Adrenal gland (tissue), 5 donors: ENCODE data around the gene MFRP.

Experiments used
- CTCF ChIP-seq, 6 experiments: fragments of 450-650 bp in 4 of 6; fragments of 200-600 bp in 2 of 6; sonication (generic) in 1 of 6; IDR thresholded peaks; 1 replicate in 5 of 6; 2 replicates in 1 of 6; pipeline versions ENCODE4 v1.5.1 to v1.8.0; 2016 to 2021; ENCODE audit warnings: antibody characterized with exemption in 6 of 6, mild to moderate bottlenecking in 2 of 6, moderate library complexity in 1 of 6
- POLR2A ChIP-seq, 2 donors: fragments of 450-650 bp; IDR thresholded peaks; one replicate each; pipeline ENCODE4 v1.6.1; 2017; ENCODE audit warnings: antibody characterized with exemption in 2 of 2, mild to moderate bottlenecking in 2 of 2, moderate library complexity in 1 of 2
- donor health status: DM: no; HTN: no; CAD: no.

DNA sequence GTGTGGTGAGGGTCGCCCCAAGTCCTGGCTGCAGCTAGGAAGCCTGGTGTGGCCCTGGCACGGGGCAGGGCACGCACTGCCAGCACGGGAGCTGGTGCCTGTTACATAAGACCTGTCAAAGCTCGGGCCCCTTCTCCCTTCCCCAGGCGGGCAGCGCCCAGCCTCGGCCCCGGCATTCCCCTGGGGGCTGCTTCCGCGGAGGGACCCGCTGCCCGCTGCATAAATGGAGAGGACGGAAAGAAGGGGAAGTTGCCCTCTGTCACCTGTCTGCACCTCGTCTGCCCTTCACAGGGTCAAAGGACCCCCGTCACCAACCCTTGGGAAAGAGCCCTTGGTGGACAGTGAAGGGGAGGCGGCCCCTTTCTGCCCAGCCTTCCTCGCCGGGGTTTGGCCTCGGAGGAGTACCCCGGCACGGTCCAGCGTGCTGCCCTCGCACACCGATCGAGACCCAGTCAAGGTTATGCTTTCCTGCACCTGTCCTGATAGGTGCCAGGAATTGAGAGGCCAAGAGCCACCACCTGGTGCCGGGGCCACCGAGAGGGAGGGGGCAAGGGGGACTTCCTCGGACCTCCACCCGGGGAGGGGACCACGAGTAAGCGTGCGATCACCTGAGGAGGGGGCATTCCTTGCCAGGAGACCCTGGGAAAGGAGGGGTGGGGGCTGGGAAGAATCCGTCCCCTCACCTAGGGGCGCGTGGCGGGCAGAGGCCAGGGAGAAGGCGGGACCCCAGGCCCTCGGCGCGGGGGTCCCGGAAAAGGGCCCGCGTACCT lies 16.8 kb upstream of the MFRP start:
- no peak for TF ChIP-seq CTCF (IDR thresholded peaks at IDR 0.05)
- TF ChIP-seq POLR2A (IDR thresholded peaks at IDR 0.05) = peak in 1 of 2 donors; percentile 27
